ENCODE measurements around the gene PTAR1.

PTAR1 gene

GRCh38 chr9:69750085-69750484 lies 9.7 kb downstream of the PTAR1 start:
- DNase-seq (ENCODE audit: low spot score): no peak

- no peak for DNase-seq (ENCODE audit: low spot score)
These were observed 11.5 kb downstream of the PTAR1 start for GRCh38 chr9:69748304-69748703.

GRCh38 chr9:69746859-69747560 lies 12.8 kb downstream of the PTAR1 start:
- no peak for DNase-seq (ENCODE audit: low spot score)

- peak; percentile 47 for DNase-seq (ENCODE audit: low spot score)
These were observed 13.9 kb downstream of the PTAR1 start for GRCh38 chr9:69745716-69746437.

- DNase-seq (ENCODE audit: low spot score): peak; percentile 16
These were observed 15.0 kb downstream of the PTAR1 start for GRCh38 chr9:69744688-69745380.

GRCh38 chr9:69743930-69744329 lies 15.9 kb downstream of the PTAR1 start:
- DNase-seq (ENCODE audit: low spot score): no peak

GRCh38 chr9:69740872-69741505 lies 18.8 kb downstream of the PTAR1 start:
- DNase-seq (ENCODE audit: low spot score): no peak

GRCh38 chr9:69731348-69731747 lies 28.5 kb downstream of the PTAR1 start:
- no peak for DNase-seq (ENCODE audit: low spot score)

GRCh38 chr9:69719983-69720382 lies 39.8 kb downstream of the PTAR1 start:
- DNase-seq (ENCODE audit: low spot score): no peak

- DNase-seq (ENCODE audit: low spot score): no peak
These were observed 40.4 kb downstream of the PTAR1 start for GRCh38 chr9:69719367-69719766.

GRCh38 chr9:69718218-69718617 lies 41.6 kb downstream of the PTAR1 start:
- no peak for DNase-seq (ENCODE audit: low spot score)

- DNase-seq (ENCODE audit: low spot score): no peak
These were observed 44.0 kb downstream of the PTAR1 start for GRCh38 chr9:69715825-69716224.

- DNase-seq (ENCODE audit: low spot score): no peak
These were observed 44.7 kb downstream of the PTAR1 start for GRCh38 chr9:69715096-69715495.

- DNase-seq (ENCODE audit: low spot score): no peak
These were observed 62.3 kb downstream of the PTAR1 start for GRCh38 chr9:69697475-69697874.

GRCh38 chr9:69696802-69697201 lies 63.0 kb downstream of the PTAR1 start:
- no peak for DNase-seq (ENCODE audit: low spot score)

- no peak for DNase-seq (ENCODE audit: low spot score)
These were observed 69.7 kb downstream of the PTAR1 start for GRCh38 chr9:69689991-69690538.

- DNase-seq (ENCODE audit: low spot score): no peak
These were observed 75.9 kb downstream of the PTAR1 start for GRCh38 chr9:69683927-69684326.

GRCh38 chr9:69678843-69679538 lies 80.8 kb downstream of the PTAR1 start:
- DNase-seq (ENCODE audit: low spot score): no peak

- no peak for DNase-seq (ENCODE audit: low spot score)
These were observed 81.9 kb downstream of the PTAR1 start for GRCh38 chr9:69677931-69678330.

GRCh38 chr9:69675563-69675962 lies 84.2 kb downstream of the PTAR1 start:
- no peak for DNase-seq (ENCODE audit: low spot score)

- DNase-seq (ENCODE audit: low spot score): peak; percentile 49
These were observed 84.9 kb downstream of the PTAR1 start for GRCh38 chr9:69674716-69675438.

Data from AG20443 (cell line).